Transverse colon (tissue), 4 donors: ENCODE measurements around the gene DDHD1.

Source experiments
- CTCF ChIP-seq, 5 experiments: fragments of 200-600 bp in 3 of 5; fragments of 450-650 bp in 2 of 5; sonication (generic) in 3 of 5; IDR thresholded peaks; 1 replicate in 2 of 5; 2 replicates in 3 of 5; pipeline ENCODE4 v1.5.1; 2016 to 2017; ENCODE audit warnings: antibody characterized with exemption in 5 of 5, inconsistent platforms in 3 of 5, mild to moderate bottlenecking in 2 of 5, moderate library complexity in 1 of 5
- POLR2A ChIP-seq: fragments of 450-650 bp; IDR thresholded peaks from one replicate; pipeline ENCODE4 v1.6.1; 2016; ENCODE audit warnings: antibody characterized with exemption, mild to moderate bottlenecking, moderate library complexity
- POLR2AphosphoS5 ChIP-seq, 3 donors: sonication (generic); formaldehyde crosslinking; IDR thresholded peaks; one replicate each; pipeline ENCODE4 v1.6.1; 2016; ENCODE audit warnings: antibody characterized with exemption in 3 of 3

- TF ChIP-seq CTCF (IDR thresholded peaks at IDR 0.05) (no peak), POLR2A (no peak), POLR2AphosphoS5 (IDR thresholded peaks at IDR 0.05) (no peak)
These were observed 39.1 kb upstream of the DDHD1 start for GRCh38 chr14:53192052-53192760.
